Endometrium (tissue), 2 donors: ENCODE measurements around the gene COL4A2.
"Not testable (repeated sequence)": the region's sequence is repeated elsewhere in the genome, so short reads cannot be mapped to it uniquely, and the experiment has no call there.

Experiments used
- FAIRE-seq: peaks from 2 replicates; lab custom pipeline; 2012; peaks lifted over from hg19 to GRCh38; lab: Jason Lieb, UNC
- donor health status: control.
- donor health status: control.

COL4A2 gene

GRCh38 chr13:110307767-110308655, 927 bp downstream of the COL4A2 start:
- no peak for FAIRE-seq

GRCh38 chr13:110308656-110309359, 1.7 kb downstream of the COL4A2 start:
- no peak for FAIRE-seq

DNA sequence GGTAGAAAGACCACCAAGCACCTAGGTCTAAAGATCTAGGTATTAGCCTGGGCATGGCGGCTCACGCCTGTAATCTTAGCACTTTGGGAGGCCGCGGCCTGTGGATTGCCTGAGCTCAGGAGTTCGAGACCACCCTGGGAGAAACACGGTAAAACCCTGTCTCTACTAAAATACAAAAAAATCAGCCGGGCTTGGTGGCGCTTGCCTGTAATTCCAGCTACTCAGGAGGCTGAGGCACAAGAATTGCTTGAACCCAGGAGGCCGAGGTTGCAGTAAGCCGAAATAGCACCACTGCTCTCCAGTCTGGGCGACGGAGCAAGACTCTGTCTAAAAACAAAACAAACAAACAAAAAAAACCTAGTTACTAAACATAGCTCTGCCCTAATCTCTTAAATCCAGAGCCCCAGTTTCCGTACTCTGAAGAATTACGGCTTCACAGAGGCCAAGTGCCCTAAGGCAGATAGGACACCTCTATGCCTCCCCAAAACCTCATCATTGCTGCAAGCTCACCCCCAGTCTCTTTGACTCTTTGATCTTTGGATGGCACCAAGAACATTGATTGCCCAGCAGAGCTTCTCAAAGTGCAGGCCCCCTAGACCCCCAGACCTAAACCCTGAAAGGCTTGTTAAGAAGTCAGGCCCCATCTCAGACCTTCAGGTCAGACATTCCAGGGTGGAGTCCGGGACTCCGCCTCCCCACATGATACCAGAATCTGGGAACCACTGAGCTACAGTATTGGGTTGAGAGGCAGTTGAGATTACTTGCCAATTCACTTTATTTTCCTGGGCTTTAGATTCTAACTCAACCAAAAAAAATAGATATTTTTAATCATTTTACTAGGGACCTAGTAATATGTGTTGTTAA, 2.8 kb downstream of the COL4A2 start:
- no peak for FAIRE-seq

DNA sequence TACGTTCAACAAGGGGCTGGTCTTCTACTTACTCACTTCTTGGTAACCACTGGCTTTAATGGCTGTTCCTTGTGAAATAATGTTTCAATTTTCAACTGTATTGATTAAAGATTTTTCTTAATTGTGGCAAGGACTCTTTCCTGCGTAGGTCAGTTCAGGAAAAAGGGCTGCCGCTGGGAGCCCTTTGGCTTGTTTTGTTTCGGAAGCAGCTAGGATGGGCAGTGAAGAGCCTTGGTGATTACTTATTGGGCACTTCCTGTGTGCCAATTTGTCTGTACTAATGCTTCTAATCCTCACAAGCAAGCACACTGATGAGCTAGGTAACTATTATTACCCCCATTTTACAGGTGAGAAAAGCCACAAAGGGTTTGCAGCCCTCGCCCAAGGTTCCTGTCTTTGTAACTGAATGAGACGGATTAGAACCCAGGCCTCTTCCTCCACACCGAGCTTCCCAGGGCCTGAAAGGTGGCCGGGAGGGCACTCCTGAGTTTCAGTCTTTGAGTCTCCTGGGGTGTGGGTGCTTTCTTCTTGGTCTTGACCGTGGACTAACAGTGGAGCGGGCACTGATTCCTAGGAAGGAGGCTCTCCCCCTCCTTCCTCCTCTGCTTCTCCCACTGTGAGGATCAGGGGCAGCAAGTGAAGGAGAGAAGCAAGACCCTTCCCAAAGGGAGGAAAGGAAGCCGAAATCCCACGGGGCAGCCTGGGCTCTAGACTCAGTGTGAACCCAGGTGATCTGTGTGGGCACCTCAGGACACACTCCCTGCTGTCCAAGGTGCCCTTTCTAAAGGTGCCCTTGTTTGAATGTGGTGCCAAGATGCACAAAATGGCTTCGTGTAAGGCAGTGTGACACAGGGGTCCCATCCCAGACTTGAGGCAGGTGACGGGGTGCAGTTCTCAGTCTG, 3.7 kb downstream of the COL4A2 start:
- FAIRE-seq: no peak

DNA sequence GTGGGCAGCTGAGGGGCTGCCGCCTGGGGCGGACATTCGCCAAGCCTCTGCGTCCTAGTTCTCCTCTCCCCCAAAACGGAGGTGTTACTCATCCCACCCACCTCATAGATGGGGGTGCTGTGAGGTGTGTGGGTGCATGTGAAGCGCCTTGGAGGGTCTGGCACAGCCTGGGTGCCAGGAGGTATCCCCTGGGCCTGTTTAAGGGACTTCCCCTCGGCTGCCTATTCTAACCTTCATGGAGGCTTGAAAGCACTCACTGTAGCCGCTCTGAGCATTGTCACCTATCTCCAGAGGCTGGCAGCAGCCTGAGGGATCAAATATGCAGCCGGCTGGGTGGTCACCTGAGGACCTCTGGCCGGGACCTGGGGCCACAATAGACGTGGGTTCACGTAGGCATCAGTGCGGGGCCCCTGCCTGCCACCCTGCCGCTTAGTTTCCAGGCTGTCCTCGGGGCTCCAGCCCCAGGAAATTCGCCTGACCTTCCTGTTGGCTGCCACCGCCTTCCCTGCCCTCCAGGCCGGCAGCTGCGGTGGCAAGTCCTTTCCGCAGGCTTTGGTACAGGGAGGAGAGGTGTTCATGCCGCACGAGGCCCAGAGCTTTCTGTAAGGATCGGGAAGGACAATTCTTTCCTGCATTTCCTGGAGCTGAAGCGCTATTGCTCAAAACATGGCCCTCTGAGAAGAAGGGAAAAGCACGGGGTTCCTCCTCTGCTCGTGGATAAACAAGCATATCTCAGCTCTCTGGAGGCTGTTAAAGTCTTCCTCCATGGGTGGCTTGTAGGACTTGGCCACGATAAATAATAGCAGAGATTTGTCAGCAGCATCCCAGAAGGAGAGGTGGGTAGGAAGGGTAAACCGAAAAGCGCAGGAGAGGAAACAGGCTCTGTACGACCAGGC, 4.6 kb downstream of the COL4A2 start:
- FAIRE-seq: no peak

GRCh38 chr13:110312339-110313031, 5.4 kb downstream of the COL4A2 start:
- FAIRE-seq: no peak

- not testable (repeated sequence) for FAIRE-seq
Measured at GRCh38 chr13:110313261-110313660, 6.2 kb downstream of the COL4A2 start.

DNA sequence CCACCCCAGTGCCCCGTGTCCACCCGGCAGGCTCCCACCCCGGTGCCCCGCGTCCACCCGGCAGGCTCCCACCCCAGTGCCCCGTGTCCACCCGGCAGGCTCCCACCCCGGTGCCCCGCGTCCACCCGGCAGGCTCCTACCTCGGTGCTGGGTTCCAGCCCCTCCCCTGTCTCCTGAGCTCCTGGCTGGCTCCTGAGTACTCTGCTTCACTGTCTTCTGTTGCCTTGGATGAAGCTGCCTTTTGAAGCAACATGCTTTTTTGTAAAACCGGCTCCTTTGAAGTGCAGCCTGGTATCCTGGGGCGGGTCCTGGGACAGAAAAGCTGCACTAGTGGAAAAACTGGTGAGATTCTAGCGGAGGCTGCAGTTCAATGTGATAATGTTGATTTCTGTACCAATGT, 6.6 kb downstream of the COL4A2 start:
- not testable (repeated sequence) for FAIRE-seq

GRCh38 chr13:110314516-110315245, 7.6 kb downstream of the COL4A2 start:
- no peak for FAIRE-seq

DNA sequence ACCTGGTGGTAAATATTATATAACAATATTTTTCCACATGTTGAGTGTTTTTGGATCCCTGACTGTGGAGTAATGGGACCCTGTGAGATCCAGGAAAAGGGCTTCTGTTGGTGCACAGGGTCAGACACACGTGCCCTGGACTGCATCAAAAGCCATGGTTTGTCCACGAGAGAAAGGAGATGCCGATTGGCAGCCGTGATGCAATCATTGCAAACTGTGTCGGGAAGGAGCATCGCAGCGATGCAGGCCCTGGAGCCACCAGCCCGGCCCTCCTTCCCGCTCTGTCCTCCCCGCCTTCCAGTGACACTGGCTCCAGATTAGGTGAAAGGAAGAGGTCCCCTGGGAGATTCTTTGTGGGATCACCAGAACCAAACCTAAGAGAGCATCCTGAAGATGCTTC, 9.1 kb downstream of the COL4A2 start:
- no peak for FAIRE-seq

GRCh38 chr13:110317093-110317492, 10.0 kb downstream of the COL4A2 start:
- FAIRE-seq: no peak

DNA sequence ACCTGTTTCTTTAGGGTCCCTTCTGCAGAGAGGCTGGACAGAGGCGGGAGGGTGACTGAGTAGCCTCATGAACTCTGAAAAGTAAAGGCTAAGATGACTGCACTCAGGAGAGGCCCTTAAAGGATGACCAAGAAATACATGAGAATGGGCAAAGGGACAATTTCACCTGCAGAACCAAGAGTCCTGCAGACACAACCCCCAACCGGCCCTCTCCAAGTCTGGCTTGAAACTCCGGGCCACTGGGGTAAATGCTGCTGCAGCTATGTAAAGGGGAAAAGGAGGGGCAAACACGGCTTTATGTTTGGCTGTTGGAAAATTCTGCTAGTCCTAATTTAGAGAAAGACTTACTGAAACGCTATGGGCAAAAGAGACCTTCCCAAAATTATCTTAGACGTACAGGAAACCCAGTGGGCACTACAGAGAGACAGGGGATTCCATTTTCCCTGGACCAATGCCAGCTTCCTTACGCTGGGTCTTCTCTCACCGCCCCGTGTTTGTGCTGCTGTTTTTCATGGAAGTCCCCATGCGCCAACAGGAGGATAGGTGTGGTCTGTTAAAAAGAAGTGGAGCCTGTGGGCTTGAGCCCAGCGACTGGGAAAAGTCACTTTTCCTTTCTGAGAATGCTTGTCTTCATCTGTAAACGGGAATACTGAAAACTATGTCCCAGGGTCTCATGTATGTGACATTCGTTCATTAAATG, 10.6 kb downstream of the COL4A2 start:
- FAIRE-seq: no peak

DNA sequence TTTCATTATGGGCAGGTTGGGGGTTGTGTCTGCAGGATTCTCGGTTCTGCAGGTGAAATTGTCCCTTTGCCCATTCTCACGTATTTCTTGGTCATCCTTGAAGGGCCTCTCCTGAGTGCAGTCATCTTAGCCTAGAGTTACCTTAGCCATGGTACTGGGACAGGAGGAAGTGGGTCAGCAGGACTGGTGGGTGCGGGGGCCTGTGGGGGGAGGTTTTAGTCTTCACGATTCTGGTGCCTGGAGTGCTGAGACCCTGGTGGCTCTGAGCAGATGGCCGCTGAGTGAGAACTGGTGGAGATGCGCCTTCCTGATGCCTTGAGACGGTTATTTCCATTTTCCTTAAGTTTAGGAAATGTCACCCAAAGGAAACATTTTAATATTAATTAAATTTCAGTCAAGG, 11.8 kb downstream of the COL4A2 start:
- FAIRE-seq: no peak

DNA sequence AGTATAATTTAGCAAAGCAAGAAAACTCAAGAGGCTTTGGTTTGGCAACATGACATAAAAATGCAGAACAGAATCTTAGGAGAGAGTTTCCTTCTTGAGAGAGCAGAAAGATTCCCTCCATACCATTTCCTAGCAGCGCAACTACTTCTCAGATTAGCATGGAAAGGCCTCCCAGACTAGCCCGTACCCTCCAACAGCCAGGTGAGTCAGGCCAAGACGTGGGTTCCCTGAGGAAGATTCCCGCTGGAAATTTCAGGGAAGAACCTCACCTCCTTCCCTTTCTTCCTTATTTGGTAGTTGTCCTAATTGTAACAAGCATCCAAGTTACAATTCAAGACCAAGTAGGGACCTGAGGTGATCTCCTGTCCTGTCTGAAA, 12.3 kb downstream of the COL4A2 start:
- FAIRE-seq: no peak

DNA sequence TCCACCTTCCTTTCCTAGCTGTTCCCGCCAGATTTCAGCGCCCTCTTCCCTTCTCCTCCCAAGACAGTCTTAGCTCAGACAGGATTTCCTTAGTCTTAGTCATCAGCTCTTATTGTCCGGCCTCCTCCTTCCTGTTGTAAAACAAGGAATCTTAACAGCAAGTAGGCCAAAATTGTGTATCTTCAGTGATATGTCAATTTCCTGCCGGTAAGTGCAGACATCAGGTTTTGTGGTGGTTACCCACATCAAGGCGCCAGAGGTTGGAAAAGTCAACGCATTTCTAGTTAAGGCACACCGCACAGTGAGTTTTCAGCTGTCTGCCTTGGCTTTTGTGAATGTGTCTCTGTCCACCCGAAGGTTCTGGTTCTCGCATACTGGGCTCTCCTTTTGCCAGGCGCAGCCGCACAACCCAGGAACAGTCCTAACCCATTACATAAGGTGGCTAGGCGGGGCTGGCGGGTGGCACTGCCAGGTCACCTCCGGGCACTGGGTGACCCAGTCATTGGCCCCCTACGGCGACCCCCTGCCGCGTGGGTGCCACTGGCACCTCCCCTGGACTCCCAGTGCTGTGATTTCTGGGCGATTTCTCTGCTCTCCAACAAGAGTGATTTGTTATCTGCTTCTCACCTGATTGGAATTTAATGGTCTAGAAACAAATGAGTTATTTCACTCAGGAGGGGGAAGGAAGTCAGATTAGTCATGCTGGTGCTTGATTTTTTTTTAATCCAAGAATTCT, 12.9 kb downstream of the COL4A2 start:
- FAIRE-seq: no peak

- no peak for FAIRE-seq
Measured at GRCh38 chr13:110320645-110321044, 13.6 kb downstream of the COL4A2 start.

GRCh38 chr13:110321573-110321972, 14.5 kb downstream of the COL4A2 start:
- not testable (repeated sequence) for FAIRE-seq
